ENCODE results near the gene FXR2.

DNA sequence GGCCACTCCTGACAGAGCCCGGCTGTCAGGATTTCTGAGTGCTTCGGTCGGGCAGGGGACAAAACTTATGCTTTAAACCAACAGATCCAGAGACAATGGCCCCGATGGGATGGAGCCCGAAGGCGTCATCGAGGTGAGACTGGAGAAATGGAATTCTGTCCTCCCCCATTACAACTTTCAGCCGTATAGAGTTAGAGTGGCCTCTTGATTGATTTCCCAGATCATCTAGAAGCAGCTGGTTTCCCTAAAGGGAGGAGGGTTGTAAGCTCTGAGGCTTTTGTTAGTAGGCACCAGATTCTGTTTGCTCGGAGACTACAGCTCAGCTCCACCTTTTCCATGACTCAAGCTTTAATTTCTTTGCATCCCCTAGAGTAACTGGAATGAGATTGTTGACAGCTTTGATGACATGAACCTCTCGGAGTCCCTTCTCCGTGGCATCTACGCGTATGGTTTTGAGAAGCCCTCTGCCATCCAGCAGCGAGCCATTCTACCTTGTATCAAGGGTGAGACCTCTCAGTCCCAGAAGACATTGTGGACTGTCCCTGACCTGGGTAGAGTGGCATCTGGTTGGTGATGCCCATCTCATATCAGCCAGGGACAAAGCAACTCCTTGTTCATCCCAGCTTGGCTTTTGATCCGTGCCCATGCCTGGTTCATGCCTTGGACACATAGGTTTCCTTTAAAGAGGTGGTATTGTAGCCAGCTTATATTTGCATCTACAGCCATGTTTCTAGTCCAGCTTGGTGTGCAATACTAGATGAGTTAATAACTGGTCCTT, 40.3 kb downstream of the FXR2 start:
- no peak for TF ChIP-seq CTCF (conservative IDR thresholded peaks at IDR 0.05; ENCODE audit: low read depth in 2 of 2)
- TF ChIP-seq REST (IDR thresholded peaks at IDR 0.05; ENCODE audit: unreplicated experiment), result no peak
- no peak; the same call in 1 of the 2 replicates for TF ChIP-seq POLR2AphosphoS5 (IDR thresholded peaks at IDR 0.05; ENCODE audit: low read depth)
- TF ChIP-seq EZH2phosphoT487 (IDR thresholded peaks at IDR 0.05; ENCODE audit: unreplicated experiment), result no peak
- no peak for TF ChIP-seq ETS1 (IDR thresholded peaks at IDR 0.05)
- no peak for TF ChIP-seq STAT1 (IDR thresholded peaks at IDR 0.05; ENCODE audit: unreplicated experiment)
- TF ChIP-seq EZH2 (IDR thresholded peaks at IDR 0.05; ENCODE audit: low read depth, unreplicated experiment), result no peak
- no peak for TF ChIP-seq JUNB (IDR thresholded peaks at IDR 0.05; ENCODE audit: unreplicated experiment)
- TF ChIP-seq ZNF331 (CRISPR knock-in tag; IDR thresholded peaks at IDR 0.05; ENCODE audit: low read depth), result no peak
- TF ChIP-seq CREB1 (CRISPR knock-in tag; IDR thresholded peaks at IDR 0.05; ENCODE audit: low read depth), result no peak
